CD4-positive, alpha-beta T cell (primary cell): ENCODE data around the gene LRGUK. TPM values are rescaled to one million over a fixed set of nuclear protein-coding genes. Genes with fewer than 3 reads are reported as not detected.
A peak's percentile ranks its signal among the peaks of the same experiment; 100 is the strongest.

ENCODE experiments used
- ATAC-seq: fragments of 200-7000 bp; cut with Tn5 transposase; one replicate; pipeline ENCODE4 v1.10.0; 2022; ENCODE audit warnings: mild to moderate bottlenecking; ENCODE audit not compliant: poor library complexity
- CTCF ChIA-PET: fragments of 350-600 bp; sonication (Branson Sonifier 250); formaldehyde crosslinking; loops from one replicate; lab custom pipeline; 2021; ENCODE audit warnings: antibody characterized with exemption, inconsistent platforms; lab: Charles Lee
- POLR2A ChIA-PET: fragments of 350-600 bp; sonication (Branson Sonifier 250); formaldehyde crosslinking; loops from one replicate; lab custom pipeline; 2021; ENCODE audit warnings: antibody characterized with exemption, inconsistent platforms; lab: Charles Lee
- DNase-seq, 14 experiments: peaks; one replicate each; pipeline ENCODE4 v3.0.0-alpha.2; 2013 to 2020; ENCODE audit warnings: mixed read lengths in 2 of 14
- H3K27ac ChIP-seq, 2 donors: one replicate each; pipeline versions ENCODE4 v1.5.1 to v1.7.0; 2013; ENCODE audit warnings: low read length in 2 of 2, low read depth in 1 of 2, mild to moderate bottlenecking in 1 of 2
- H3K27me3 ChIP-seq, 2 experiments: 1 replicate in 1 of 2; 2 replicates in 1 of 2; pipeline versions ENCODE4 v1.6.1 to v1.7.0; 2013; ENCODE audit warnings: low read length in 2 of 2, control low read depth in 1 of 2, mild to moderate bottlenecking in 1 of 2, moderate library complexity in 1 of 2; ENCODE audit not compliant: insufficient read depth in 2 of 2, control insufficient read depth in 1 of 2
- H3K36me3 ChIP-seq: one replicate; pipeline ENCODE4 v1.6.1; 2013; ENCODE audit warnings: low read length, control low read depth; ENCODE audit not compliant: insufficient read depth
- H3K4me1 ChIP-seq: one replicate; pipeline ENCODE4 v1.6.1; 2013; ENCODE audit warnings: low read length, control low read depth; ENCODE audit not compliant: insufficient read depth
- H3K4me3 ChIP-seq: one replicate; pipeline ENCODE4 v1.5.1; 2013; ENCODE audit warnings: mild to moderate bottlenecking, low read length, moderate library complexity
- H3K9me3 ChIP-seq, 2 experiments: 1 replicate in 1 of 2; 2 replicates in 1 of 2; pipeline versions ENCODE4 v1.6.1 to v1.7.0; 2013; ENCODE audit warnings: low read length in 2 of 2, mild to moderate bottlenecking in 2 of 2, control low read depth in 1 of 2, moderate library complexity in 1 of 2; ENCODE audit not compliant: control insufficient read depth in 1 of 2, insufficient read depth in 1 of 2
- H3K27ac Mint-ChIP-seq: one replicate; pipeline ENCODE4 v1.8.0; 2020; ENCODE audit warnings: mixed read lengths
- H3K27me3 Mint-ChIP-seq: one replicate; pipeline ENCODE4 v1.8.0; 2021; ENCODE audit warnings: mixed read lengths
- H3K36me3 Mint-ChIP-seq: one replicate; pipeline ENCODE4 v1.8.0; 2021; ENCODE audit warnings: low read depth, mixed read lengths
- H3K4me1 Mint-ChIP-seq: one replicate; pipeline ENCODE4 v1.8.0; 2021; ENCODE audit warnings: low read depth, mixed read lengths
- H3K4me3 Mint-ChIP-seq: one replicate; pipeline ENCODE4 v1.8.0; 2020; ENCODE audit warnings: mild to moderate bottlenecking, mixed read lengths
- H3K9me3 Mint-ChIP-seq: one replicate; pipeline ENCODE4 v1.8.0; 2020; ENCODE audit warnings: mixed read lengths
- intact Hi-C, 2 experiments: fragments of 100-400 bp; cut with DNase I in 1 of 2; cut with micrococcal nuclease in 1 of 2; formaldehyde crosslinking; loops; one replicate each; pipeline versions ENCODE4 v1.15.1 to v1.9.0; 2023 to 2025; cut with DNase I, micrococcal nuclease
- total RNA-seq, 174 experiments: library from RNA in 2 of 174; stranded (reverse) in 2 of 174; gene quantifications; one replicate each; pipeline ENCODE4 v1.2.3 and lab custom pipeline; 2021 to 2026
- TF ChIP-seq, protein P1 (sequence below): fragments of 200-600 bp; IDR thresholded peaks from one replicate; pipeline ENCODE4 v1.8.0; 2022; ENCODE audit warnings: antibody characterized with exemption, mild to moderate bottlenecking

Gene LRGUK
- total RNA-seq, 2 experiments from 2014 or later, result 0.20 to 0.27 TPM

DNA sequence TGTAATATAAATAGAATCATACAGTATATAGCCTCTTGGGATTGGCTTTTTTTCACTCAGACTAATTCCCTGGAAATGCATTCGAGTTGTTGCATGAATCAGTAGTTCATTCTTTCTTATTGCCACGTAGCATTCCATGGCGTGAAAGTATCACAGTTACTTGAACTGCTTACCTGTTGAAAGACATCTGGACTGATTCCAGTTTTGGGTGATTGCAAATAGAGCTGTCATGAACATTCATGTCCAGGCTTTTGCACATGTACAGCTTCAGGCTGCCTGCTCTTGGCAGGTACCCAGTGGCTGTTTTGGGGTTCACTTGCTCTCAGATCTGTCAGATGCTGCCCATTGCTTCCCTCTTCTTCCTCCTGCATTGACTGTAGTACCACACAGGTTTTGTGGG is 54.9 kb downstream of the LRGUK start:
- ChIA-PET CTCF (no interaction called here), POLR2A (no interaction called here)
- Mint-ChIP-seq H3K27ac (no peak overlapping the region), H3K9me3 (no peaks in the 10 kb centered on the region), H3K4me1 (no peaks in the 10 kb centered on the region), H3K36me3 (no peaks in the 10 kb centered on the region), H3K4me3 (no peak overlapping the region), H3K27me3 (peaks cover 6% of the 10 kb centered on the region)
- ATAC-seq, result no peak
- Histone ChIP-seq H3K27me3 (no peaks in the 10 kb centered on the region), H3K27ac (no peak overlapping the region), H3K4me3 (no peak overlapping the region), H3K4me1 (no peaks in the 10 kb centered on the region), H3K9me3 (no peaks in the 10 kb centered on the region), H3K36me3 (no peaks in the 10 kb centered on the region)
- DNase-seq, result no peak
- TF ChIP-seq, protein P1, sequence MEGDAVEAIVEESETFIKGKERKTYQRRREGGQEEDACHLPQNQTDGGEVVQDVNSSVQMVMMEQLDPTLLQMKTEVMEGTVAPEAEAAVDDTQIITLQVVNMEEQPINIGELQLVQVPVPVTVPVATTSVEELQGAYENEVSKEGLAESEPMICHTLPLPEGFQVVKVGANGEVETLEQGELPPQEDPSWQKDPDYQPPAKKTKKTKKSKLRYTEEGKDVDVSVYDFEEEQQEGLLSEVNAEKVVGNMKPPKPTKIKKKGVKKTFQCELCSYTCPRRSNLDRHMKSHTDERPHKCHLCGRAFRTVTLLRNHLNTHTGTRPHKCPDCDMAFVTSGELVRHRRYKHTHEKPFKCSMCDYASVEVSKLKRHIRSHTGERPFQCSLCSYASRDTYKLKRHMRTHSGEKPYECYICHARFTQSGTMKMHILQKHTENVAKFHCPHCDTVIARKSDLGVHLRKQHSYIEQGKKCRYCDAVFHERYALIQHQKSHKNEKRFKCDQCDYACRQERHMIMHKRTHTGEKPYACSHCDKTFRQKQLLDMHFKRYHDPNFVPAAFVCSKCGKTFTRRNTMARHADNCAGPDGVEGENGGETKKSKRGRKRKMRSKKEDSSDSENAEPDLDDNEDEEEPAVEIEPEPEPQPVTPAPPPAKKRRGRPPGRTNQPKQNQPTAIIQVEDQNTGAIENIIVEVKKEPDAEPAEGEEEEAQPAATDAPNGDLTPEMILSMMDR, result no peak
- intact Hi-C loops, result no loop called here

DNA sequence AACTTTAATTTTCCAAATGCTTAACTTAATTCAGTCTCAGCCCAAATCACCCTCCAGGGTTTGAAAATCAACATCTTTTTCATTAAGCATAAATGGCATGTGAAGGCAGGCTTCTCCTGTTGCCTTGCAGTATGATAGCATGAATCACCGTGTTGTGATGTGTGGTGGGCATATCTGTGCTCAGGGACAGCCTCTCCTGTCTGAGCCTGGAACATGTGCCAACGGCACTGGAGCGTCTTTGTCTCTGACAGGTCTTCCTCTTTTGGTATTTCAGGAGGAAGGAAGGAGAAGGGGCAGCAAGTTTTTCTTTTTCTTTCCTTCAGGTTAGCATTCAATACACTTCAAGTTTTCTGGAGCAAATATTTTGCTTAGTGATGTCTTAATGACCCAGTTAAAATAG is 57.6 kb downstream of the LRGUK start:
- no peaks in the 10 kb centered on the region for H3K9me3 Mint-ChIP-seq
- H3K4me1 ChIP-seq, result no peaks in the 10 kb centered on the region
- H3K36me3 Mint-ChIP-seq, result no peaks in the 10 kb centered on the region
- no peaks in the 10 kb centered on the region for H3K9me3 ChIP-seq
- ATAC-seq (no peak), DNase-seq (peak in 2 of 14 experiments; percentile 10 to 14)
- TF ChIP-seq, protein P1, result no peak
- no peaks in the 10 kb centered on the region for H3K27me3 ChIP-seq
- no peak overlapping the region for H3K27ac ChIP-seq
- ChIA-PET CTCF (no interaction called here), POLR2A (no interaction called here)
- intact Hi-C loops, result no loop called here
- no peak overlapping the region for H3K4me3 ChIP-seq
- no peak overlapping the region for H3K4me3 Mint-ChIP-seq
- no peak overlapping the region for H3K27ac Mint-ChIP-seq
- no peaks in the 10 kb centered on the region for H3K36me3 ChIP-seq
- H3K27me3 Mint-ChIP-seq, result peaks cover 6% of the 10 kb centered on the region
- no peaks in the 10 kb centered on the region for H3K4me1 Mint-ChIP-seq

DNA sequence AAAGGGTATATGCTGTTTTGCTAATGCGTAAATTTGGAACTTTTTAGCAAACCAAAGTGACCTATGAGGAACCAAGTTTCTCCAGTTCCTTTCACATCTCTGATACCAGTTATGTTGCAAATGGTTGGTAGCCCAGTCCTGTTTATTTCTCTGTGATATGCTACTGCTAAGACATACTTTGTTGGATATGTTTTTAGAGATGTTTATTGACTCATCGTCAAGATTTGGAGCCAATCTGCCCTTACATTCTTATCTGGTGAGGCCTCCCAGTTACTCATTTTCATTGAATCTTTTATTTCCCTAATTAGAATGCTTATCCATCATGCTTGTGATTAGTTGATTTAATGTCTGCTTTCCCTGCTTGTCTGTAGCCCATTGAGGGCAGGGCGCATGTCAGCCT is 58.9 kb downstream of the LRGUK start:
- POLR2A ChIA-PET, result no interaction called here
- Histone ChIP-seq H3K27me3 (no peaks in the 10 kb centered on the region), H3K4me1 (no peaks in the 10 kb centered on the region), H3K27ac (no peak overlapping the region), H3K4me3 (no peak overlapping the region), H3K9me3 (no peaks in the 10 kb centered on the region), H3K36me3 (no peaks in the 10 kb centered on the region)
- ATAC-seq (no peak), DNase-seq (no peak)
- H3K27ac Mint-ChIP-seq, result no peak overlapping the region
- TF ChIP-seq, protein P1, result no peak
- H3K27me3 Mint-ChIP-seq, result peaks cover 6% of the 10 kb centered on the region
- H3K36me3 Mint-ChIP-seq, result no peaks in the 10 kb centered on the region
- intact Hi-C loops, result no loop called here
- H3K9me3 Mint-ChIP-seq, result no peaks in the 10 kb centered on the region
- no peak overlapping the region for H3K4me3 Mint-ChIP-seq
- CTCF ChIA-PET, result no interaction called here
- no peaks in the 10 kb centered on the region for H3K4me1 Mint-ChIP-seq
